ENCODE measurements around the gene WDR74.
"Not testable (repeated sequence)": the region's sequence is repeated elsewhere in the genome, so short reads cannot be mapped to it uniquely, and the experiment has no call there.

The WDR74 gene

DNA sequence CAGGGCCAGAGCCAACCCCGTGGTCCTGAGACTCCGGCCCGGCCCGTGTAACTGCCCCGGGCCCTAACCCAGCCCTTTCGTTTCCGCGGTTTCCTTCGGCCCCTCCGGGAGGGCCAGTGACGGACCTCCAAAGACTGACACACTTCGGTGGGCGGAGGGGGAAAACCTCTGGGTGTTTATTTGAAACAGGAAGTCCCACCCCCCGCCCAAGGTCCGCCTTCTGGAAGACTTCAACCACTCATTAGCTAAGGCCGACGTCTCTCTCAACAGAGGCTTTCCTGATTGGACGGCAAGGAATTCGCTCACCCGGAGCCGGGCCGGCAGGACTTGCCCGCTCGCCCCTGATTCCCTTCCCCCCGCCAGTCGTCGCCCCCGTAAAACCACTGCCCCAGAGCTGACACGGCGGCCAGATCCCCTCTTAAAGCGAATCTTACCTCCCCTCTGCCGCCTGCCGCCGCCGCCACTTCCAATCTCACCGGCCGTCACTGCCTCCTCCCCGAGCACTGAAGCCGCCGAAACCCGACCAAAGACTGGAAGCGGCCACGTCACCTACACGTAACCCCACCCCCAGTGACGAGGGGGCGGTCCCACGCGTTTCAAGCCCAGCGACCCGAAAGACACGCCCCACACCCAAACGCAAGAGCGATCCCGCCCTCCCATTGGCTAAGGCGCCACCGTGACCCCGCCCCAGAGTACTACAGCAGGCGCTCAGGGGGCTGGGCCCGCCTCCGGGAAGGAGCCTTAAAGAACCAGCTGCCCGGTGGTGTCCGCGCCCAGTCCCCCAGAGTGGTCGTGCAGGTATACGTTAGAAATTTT is 7.7 kb downstream of the WDR74 start, which contains the start of gene STX5:
TSS of gene STX5 (minus strand) at position 532 of the 816 bp plus-strand sequence. CDS start 808 bp downstream, outside the sequence.
- H3K4me1 ChIP-seq (ENCODE audit: low read length) = peaks cover 14% of the 10 kb centered on the region
- H3K4me2 ChIP-seq (ENCODE audit: low read length) = peak within 1 kb of the TSS; percentile 99
- H2AFZ ChIP-seq (ENCODE audit: low read depth, low read length) = peak within 1 kb of the TSS; percentile 22; the same call in 1 of the 2 replicates
- peak within 1 kb of the TSS; percentile 88 for H3K4me3 ChIP-seq (ENCODE audit: low read length)
- H3K36me3 ChIP-seq (replicated peaks; ENCODE audit: low read depth, low read length) = peaks cover 35% of the 10 kb centered on the region
- H3K27ac ChIP-seq (ENCODE audit: low read length) = peak within 1 kb of the TSS; percentile 82
- no peak for TF ChIP-seq EZH2phosphoT487 (IDR thresholded peaks at IDR 0.05; ENCODE audit: low read depth)
- no peak for TF ChIP-seq CTCF (IDR thresholded peaks at IDR 0.05; ENCODE audit: low read depth, low read length)
- H3K27me3 ChIP-seq (ENCODE audit: low read depth, low read length) = no peaks in the 10 kb centered on the region
- peak within 1 kb of the TSS; percentile 82 for H3K9ac ChIP-seq (ENCODE audit: low read length)
- H3K79me2 ChIP-seq (ENCODE audit: low read length) = peaks cover 56% of the 10 kb centered on the region
- no peaks in the 10 kb centered on the region for H4K20me1 ChIP-seq (ENCODE audit: insufficient read depth, low read length)
- H3K9me3 ChIP-seq (ENCODE audit: insufficient read depth, low read length) = no peaks in the 10 kb centered on the region

DNA sequence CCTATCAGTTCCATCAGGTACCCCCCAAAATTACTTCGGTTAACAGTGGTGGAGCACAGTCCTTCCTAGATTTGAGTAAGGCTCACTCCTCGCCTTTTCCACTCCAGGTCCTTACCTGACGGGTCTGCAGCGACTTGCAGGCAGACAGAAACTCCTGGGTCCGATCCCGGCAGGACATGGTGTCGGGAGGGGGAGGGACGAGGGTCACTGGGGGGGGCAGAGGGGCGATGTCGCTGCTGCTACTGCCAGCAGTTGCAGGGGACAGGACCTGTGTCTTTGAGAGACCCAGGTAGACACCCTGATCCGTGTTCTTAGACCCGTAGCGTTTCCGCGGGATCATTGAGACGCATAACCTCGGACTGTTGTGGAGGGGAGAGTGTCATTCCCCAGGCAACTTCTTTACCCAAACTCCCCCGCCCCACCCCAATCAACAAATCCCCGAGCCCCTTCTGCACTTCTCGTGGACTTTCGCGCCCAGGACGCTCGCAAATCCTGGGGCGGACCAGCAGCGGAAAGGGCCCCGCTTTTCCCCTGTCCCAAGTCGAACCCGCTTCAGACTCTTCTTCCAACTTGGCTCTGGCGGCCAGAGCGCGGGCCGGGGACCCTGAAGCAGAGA is 8.4 kb downstream of the WDR74 start:
- TF ChIP-seq CTCF (IDR thresholded peaks at IDR 0.05; ENCODE audit: low read depth, low read length) (no peak), EZH2phosphoT487 (IDR thresholded peaks at IDR 0.05; ENCODE audit: low read depth) (no peak)
- Histone ChIP-seq H3K36me3 (replicated peaks; ENCODE audit: low read depth, low read length) (peaks cover 30% of the 10 kb centered on the region), H3K4me1 (ENCODE audit: low read length) (peaks cover 14% of the 10 kb centered on the region), H3K9me3 (ENCODE audit: insufficient read depth, low read length) (no peaks in the 10 kb centered on the region), H3K27me3 (ENCODE audit: low read depth, low read length) (no peaks in the 10 kb centered on the region), H3K27ac (ENCODE audit: low read length) (peak overlapping the region; percentile 82), H3K4me2 (ENCODE audit: low read length) (peak overlapping the region; percentile 99), H3K9ac (ENCODE audit: low read length) (peak overlapping the region; percentile 82), H4K20me1 (ENCODE audit: insufficient read depth, low read length) (no peaks in the 10 kb centered on the region), H3K79me2 (ENCODE audit: low read length) (peaks cover 49% of the 10 kb centered on the region), H3K4me3 (ENCODE audit: low read length) (peak overlapping the region; percentile 88), H2AFZ (ENCODE audit: low read depth, low read length) (peak overlapping the region; percentile 22; the same call in 1 of the 2 replicates)

- H3K27ac ChIP-seq (ENCODE audit: low read length); H3K4me3 ChIP-seq (ENCODE audit: low read length); H3K9me3 ChIP-seq (ENCODE audit: insufficient read depth, low read length); H3K9ac ChIP-seq (ENCODE audit: low read length); H3K4me2 ChIP-seq (ENCODE audit: low read length); H3K27me3 ChIP-seq (ENCODE audit: low read depth, low read length); H2AFZ ChIP-seq (ENCODE audit: low read depth, low read length); H4K20me1 ChIP-seq (ENCODE audit: insufficient read depth, low read length): not testable (repeated sequence)
- Histone ChIP-seq H3K79me2 (ENCODE audit: low read length) (peaks cover 38% of the 10 kb centered on the region), H3K36me3 (replicated peaks; ENCODE audit: low read depth, low read length) (peaks cover 39% of the 10 kb centered on the region), H3K4me1 (ENCODE audit: low read length) (peaks cover 14% of the 10 kb centered on the region)
These were observed 11.3 kb downstream of the WDR74 start for GRCh38 chr11:62828130-62828529.

- H3K27me3 ChIP-seq (ENCODE audit: low read depth, low read length) = no peaks in the 10 kb centered on the region
- peaks cover 8% of the 10 kb centered on the region for H3K79me2 ChIP-seq (ENCODE audit: low read length)
- no peaks in the 10 kb centered on the region for H3K4me1 ChIP-seq (ENCODE audit: low read length)
- H4K20me1 ChIP-seq (ENCODE audit: insufficient read depth, low read length) = no peaks in the 10 kb centered on the region
- peaks cover 47% of the 10 kb centered on the region for H3K36me3 ChIP-seq (replicated peaks; ENCODE audit: low read depth, low read length)
- no peak overlapping the region for H3K4me2 ChIP-seq (ENCODE audit: low read length)
- no peak overlapping the region for H3K27ac ChIP-seq (ENCODE audit: low read length)
- H2AFZ ChIP-seq (ENCODE audit: low read depth, low read length) = no peak overlapping the region
- H3K4me3 ChIP-seq (ENCODE audit: low read length) = no peak overlapping the region
- TF ChIP-seq EZH2phosphoT487 (IDR thresholded peaks at IDR 0.05; ENCODE audit: low read depth) = no peak
- TF ChIP-seq CTCF (IDR thresholded peaks at IDR 0.05; ENCODE audit: low read depth, low read length) = no peak
- no peaks in the 10 kb centered on the region for H3K9me3 ChIP-seq (ENCODE audit: insufficient read depth, low read length)
- no peak overlapping the region for H3K9ac ChIP-seq (ENCODE audit: low read length)
These were observed 15.7 kb downstream of the WDR74 start for GRCh38 chr11:62823677-62824076.

Data from OCI-LY3 (cell line).